ENCODE results near the gene KHDC4. TPM values are rescaled to one million over a fixed set of nuclear protein-coding genes. Genes with fewer than 3 reads are reported as not detected.

Gene KHDC4
- total and polyA plus RNA-seq, 2 of the 13 experiments (the other 11 are each of a cell fraction or from before 2014, with no cell fraction given) = 33.5 to 92.0 TPM

DNA sequence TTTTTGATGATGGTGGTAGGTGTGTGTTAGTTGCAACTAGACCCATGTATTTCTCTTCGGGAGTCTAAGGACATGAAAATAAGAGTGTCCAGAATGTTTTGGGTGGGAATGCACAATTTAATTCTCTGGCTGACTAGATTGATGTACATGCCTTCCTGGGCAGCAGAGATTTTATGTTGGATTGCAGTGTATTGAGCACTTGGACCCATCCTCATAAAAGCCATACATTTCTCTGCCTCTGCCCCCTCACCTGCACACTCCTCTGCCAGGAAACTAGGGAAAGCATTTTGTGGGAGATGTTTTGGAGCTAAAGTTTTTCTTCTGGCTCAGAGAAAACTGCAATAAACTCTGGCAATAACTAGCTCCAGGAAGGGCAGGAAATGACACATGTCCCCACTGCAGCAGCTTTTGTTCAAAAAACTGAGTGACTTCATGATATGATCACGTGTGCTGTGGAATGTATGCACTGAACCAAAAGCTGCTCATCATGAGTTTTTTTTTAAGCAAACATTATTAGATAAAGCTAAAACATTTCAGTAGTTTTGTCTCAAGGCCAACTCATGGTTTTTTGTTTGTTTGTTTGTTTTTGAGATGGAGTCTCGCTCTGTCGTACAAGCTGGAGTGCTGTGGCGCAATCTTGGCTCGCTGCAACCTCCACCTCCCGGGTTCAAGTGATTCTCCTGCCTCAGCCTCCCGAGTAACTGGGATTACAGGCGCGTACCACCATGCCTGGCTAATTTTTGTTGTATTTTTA, 40.6 kb downstream of the KHDC4 start (continued):
- TF ChIP-seq MIER3 (CRISPR knock-in tag; IDR thresholded peaks at IDR 0.05; ENCODE audit: borderline replicate concordance) (peak; percentile 30; the same call in 1 of the 2 replicates), SAP130 (CRISPR knock-in tag; IDR thresholded peaks at IDR 0.05; ENCODE audit: low read depth) (peak; percentile 82), SALL2 (CRISPR knock-in tag; IDR thresholded peaks at IDR 0.05) (no peak), RXRB (CRISPR knock-in tag; IDR thresholded peaks at IDR 0.05; ENCODE audit: borderline replicate concordance) (peak; percentile 28; the same call in 1 of the 2 replicates), ARNTL (CRISPR knock-in tag; IDR thresholded peaks at IDR 0.05) (peak; percentile 49; the same call in 1 of the 2 replicates), ZNF460 (CRISPR knock-in tag; IDR thresholded peaks at IDR 0.05; ENCODE audit: borderline replicate concordance) (peak; percentile 89), KLF11 (CRISPR knock-in tag; IDR thresholded peaks at IDR 0.05) (no peak), PRMT3 (CRISPR knock-in tag; IDR thresholded peaks at IDR 0.05; ENCODE audit: borderline replicate concordance, low read depth) (no peak), MXD4 (CRISPR knock-in tag; IDR thresholded peaks at IDR 0.05) (no peak), GATAD2A (CRISPR knock-in tag; IDR thresholded peaks at IDR 0.05) (peak; percentile 60), ZNF121 (CRISPR knock-in tag; IDR thresholded peaks at IDR 0.05) (peak; percentile 64), FOSL2 (CRISPR knock-in tag; IDR thresholded peaks at IDR 0.05) (peak; percentile 62), ZNF326 (CRISPR knock-in tag; IDR thresholded peaks at IDR 0.05; ENCODE audit: borderline replicate concordance) (no peak), ZFP82 (CRISPR knock-in tag; IDR thresholded peaks at IDR 0.05; ENCODE audit: borderline replicate concordance) (0 out of 2 replicates have a peak, but pooled peaks have one; percentile 28), ZNF124 (CRISPR knock-in tag; IDR thresholded peaks at IDR 0.05) (no peak), EP300 (IDR thresholded peaks at IDR 0.05; ENCODE audit: low read depth in 2 of 2, low read length in 2 of 2) (peak in 1 of 2 experiments; percentile 42; a peak in 1 of 4 replicates), EP300 (CRISPR knock-in tag; IDR thresholded peaks at IDR 0.05; ENCODE audit: borderline replicate concordance) (no peak), ZKSCAN8 (CRISPR knock-in tag; IDR thresholded peaks at IDR 0.05; ENCODE audit: borderline replicate concordance) (0 out of 2 replicates have a peak, but pooled peaks have one; percentile 16), ZFP62 (CRISPR knock-in tag; IDR thresholded peaks at IDR 0.05) (no peak), ZNF598 (CRISPR knock-in tag; IDR thresholded peaks at IDR 0.05; ENCODE audit: borderline replicate concordance) (no peak), SSRP1 (CRISPR knock-in tag; IDR thresholded peaks at IDR 0.05) (0 out of 2 replicates have a peak, but pooled peaks have one; percentile 23)
- TF ChIP-seq, protein P1, sequence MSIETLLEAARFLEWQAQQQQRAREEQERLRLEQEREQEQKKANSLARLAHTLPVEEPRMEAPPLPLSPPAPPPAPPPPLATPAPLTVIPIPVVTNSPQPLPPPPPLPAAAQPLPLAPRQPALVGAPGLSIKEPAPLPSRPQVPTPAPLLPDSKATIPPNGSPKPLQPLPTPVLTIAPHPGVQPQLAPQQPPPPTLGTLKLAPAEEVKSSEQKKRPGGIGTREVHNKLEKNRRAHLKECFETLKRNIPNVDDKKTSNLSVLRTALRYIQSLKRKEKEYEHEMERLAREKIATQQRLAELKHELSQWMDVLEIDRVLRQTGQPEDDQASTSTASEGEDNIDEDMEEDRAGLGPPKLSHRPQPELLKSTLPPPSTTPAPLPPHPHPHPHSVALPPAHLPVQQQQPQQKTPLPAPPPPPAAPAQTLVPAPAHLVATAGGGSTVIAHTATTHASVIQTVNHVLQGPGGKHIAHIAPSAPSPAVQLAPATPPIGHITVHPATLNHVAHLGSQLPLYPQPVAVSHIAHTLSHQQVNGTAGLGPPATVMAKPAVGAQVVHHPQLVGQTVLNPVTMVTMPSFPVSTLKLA (IDR thresholded peaks at IDR 0.05) = peak; percentile 43; the same call in 1 of the 2 replicates
- TF ChIP-seq, protein P2, sequence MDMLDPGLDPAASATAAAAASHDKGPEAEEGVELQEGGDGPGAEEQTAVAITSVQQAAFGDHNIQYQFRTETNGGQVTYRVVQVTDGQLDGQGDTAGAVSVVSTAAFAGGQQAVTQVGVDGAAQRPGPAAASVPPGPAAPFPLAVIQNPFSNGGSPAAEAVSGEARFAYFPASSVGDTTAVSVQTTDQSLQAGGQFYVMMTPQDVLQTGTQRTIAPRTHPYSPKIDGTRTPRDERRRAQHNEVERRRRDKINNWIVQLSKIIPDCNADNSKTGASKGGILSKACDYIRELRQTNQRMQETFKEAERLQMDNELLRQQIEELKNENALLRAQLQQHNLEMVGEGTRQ (IDR thresholded peaks at IDR 0.05; ENCODE audit: low read depth, low read length) = peak; percentile 89
- TF ChIP-seq, protein P2 (CRISPR knock-in tag; IDR thresholded peaks at IDR 0.05; ENCODE audit: borderline replicate concordance) = peak; percentile 87; the same call in 1 of the 2 replicates
- TF ChIP-seq, protein P3, sequence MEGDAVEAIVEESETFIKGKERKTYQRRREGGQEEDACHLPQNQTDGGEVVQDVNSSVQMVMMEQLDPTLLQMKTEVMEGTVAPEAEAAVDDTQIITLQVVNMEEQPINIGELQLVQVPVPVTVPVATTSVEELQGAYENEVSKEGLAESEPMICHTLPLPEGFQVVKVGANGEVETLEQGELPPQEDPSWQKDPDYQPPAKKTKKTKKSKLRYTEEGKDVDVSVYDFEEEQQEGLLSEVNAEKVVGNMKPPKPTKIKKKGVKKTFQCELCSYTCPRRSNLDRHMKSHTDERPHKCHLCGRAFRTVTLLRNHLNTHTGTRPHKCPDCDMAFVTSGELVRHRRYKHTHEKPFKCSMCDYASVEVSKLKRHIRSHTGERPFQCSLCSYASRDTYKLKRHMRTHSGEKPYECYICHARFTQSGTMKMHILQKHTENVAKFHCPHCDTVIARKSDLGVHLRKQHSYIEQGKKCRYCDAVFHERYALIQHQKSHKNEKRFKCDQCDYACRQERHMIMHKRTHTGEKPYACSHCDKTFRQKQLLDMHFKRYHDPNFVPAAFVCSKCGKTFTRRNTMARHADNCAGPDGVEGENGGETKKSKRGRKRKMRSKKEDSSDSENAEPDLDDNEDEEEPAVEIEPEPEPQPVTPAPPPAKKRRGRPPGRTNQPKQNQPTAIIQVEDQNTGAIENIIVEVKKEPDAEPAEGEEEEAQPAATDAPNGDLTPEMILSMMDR (CRISPR knock-in tag; IDR thresholded peaks at IDR 0.05) = no peak
- TF ChIP-seq, protein P4, sequence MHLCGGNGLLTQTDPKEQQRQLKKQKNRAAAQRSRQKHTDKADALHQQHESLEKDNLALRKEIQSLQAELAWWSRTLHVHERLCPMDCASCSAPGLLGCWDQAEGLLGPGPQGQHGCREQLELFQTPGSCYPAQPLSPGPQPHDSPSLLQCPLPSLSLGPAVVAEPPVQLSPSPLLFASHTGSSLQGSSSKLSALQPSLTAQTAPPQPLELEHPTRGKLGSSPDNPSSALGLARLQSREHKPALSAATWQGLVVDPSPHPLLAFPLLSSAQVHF (CRISPR knock-in tag; IDR thresholded peaks at IDR 0.05) = no peak
